ENCODE data around the gene MORN1. TPM values are rescaled to one million over a fixed set of nuclear protein-coding genes. Genes with fewer than 3 reads are reported as not detected.

Gene MORN1
- total and polyA plus RNA-seq, 8 donors: 2.6 to 18.1 (median 5.7) TPM

DNA sequence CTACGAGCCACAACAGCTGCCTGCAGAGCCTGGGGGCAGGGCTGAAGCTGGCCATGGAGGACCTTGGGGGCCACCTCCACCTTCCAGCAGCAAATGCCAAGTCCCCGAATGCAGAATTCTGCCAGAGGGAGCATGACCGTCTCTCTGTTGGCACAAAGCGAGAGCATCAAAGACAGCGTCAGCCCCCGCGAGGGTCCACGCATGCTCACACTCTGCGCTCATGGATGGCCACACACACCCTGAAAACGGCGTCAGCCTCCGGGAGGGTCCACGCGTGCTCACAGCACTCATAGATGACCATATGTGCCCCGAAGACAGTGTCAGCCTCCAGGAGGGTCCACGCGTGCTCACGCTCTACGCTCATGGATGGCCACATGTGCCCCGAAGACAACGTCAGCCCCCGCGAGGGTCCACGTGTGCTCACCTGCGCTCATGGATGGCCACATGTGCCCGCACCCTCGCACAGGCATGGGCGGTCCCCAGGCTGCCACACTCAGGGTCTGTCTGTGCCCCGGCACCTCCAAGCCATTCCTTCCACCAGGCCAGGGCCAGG is 46.5 kb downstream of the MORN1 start:
- intact Hi-C loops (cut with DNase I; ENCODE audit: low total_unique reads): no loop called here
- H3K36me3 ChIP-seq: no peaks in the 10 kb centered on the region
- H3K4me3 ChIP-seq: no peak overlapping the region
- WGBS, 5 donors: 91 to 95% (median 92%) methylated on average over 19 to 29 of the region's 29 CpGs
- H3K27ac ChIP-seq: no peak overlapping the region
- TF ChIP-seq CTCF (IDR thresholded peaks at IDR 0.05) (no peak), POLR2A (IDR thresholded peaks at IDR 0.05) (no peak), EP300 (IDR thresholded peaks at IDR 0.05) (no peak), POLR2AphosphoS5 (IDR thresholded peaks at IDR 0.05) (no peak)
- no peaks in the 10 kb centered on the region for H3K9me3 ChIP-seq
- DNase-seq: no peak
- H3K4me1 ChIP-seq: no peaks in the 10 kb centered on the region
- no peaks in the 10 kb centered on the region for H3K27me3 ChIP-seq

DNA sequence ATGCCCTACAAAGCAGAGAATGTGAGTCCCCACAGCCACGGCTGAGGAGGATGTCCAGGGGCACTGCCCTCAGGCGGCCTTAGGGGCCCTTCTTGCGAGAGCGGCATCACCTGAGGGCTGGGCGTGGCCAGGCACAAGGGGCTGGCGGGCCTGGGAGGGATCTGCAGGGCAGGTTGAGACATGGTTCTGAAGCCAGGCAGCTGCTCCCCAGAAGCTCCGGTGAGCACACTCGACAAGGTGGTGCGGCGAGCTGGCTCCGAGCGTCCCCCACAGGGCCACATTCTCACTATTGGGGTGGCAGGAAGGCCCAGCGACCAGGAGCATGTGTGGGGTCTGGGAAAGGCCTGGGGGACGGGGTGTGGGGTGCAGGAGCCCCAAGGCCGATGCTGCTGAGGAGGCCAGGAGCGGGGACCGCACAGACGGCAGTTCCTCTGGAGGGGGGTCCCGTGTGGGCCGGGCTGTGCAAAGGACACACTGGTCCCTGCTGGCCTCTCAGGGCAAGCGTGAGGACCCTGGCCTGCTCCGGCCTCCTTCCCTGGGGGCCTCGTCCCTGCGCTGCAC is 47.2 kb downstream of the MORN1 start:
- no peaks in the 10 kb centered on the region for H3K36me3 ChIP-seq
- H3K9me3 ChIP-seq: no peaks in the 10 kb centered on the region
- H3K27ac ChIP-seq: no peak overlapping the region
- DNase-seq: no peak
- WGBS, 5 donors: 86 to 88% (median 87%) methylated on average over 14 to 24 of the region's 24 CpGs
- no peaks in the 10 kb centered on the region for H3K27me3 ChIP-seq
- H3K4me1 ChIP-seq: no peaks in the 10 kb centered on the region
- H3K4me3 ChIP-seq: no peak overlapping the region
- intact Hi-C loops (cut with DNase I; ENCODE audit: low total_unique reads): no loop called here
- TF ChIP-seq POLR2AphosphoS5 (IDR thresholded peaks at IDR 0.05) (no peak), CTCF (IDR thresholded peaks at IDR 0.05) (no peak), EP300 (IDR thresholded peaks at IDR 0.05) (no peak), POLR2A (IDR thresholded peaks at IDR 0.05) (no peak)

DNA sequence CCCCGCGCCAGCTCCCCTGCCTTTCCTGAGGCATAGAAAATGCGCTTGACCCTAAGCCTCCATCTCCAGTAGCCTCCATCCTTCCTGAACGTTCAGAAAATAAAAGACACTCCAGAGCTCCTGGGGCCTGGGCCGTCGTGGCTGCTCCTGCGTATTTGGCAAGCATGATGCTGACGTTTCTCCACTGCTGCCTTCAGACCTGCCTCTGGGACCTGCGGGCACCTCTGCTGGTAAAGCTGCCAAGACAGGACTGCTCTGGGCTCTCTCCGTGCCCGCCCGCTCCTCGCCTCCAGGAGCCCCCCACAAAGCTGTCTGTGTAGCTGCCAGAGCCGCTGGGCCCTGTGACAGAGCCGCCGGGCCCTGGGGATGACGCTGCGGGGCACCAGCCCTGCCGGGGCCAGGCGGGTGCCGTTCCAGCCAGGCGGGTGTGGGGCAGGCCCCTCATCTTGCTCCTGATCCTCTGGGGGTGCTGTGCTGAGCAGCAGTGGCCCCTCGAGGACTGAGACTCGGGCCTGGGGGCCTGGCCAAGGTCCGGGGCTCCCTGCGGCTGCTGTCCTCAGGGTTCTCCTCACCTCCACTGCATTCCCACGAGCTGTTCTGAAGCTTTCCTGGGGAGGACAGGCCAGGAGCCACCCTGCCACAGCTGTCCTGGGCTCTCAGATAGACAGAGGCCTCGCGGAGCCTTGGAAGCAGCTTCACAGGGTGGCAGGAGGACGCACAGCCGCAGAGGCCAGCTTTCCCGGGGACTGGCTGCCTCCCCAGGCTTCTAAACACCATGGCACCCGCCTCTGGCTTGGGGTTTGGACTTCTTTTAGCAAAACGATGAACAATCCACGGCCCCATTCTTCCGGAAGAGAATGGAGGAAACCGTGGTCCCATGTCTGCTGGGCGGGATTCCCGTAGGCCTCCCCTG is 48.1 kb downstream of the MORN1 start:
- Histone ChIP-seq H3K27ac (no peak overlapping the region), H3K36me3 (no peaks in the 10 kb centered on the region), H3K27me3 (no peaks in the 10 kb centered on the region), H3K9me3 (no peaks in the 10 kb centered on the region), H3K4me1 (no peaks in the 10 kb centered on the region), H3K4me3 (no peak overlapping the region)
- no peak for DNase-seq
- TF ChIP-seq POLR2AphosphoS5 (IDR thresholded peaks at IDR 0.05) (no peak), EP300 (IDR thresholded peaks at IDR 0.05) (no peak), CTCF (IDR thresholded peaks at IDR 0.05) (no peak), POLR2A (IDR thresholded peaks at IDR 0.05) (no peak)
- intact Hi-C loops (cut with DNase I; ENCODE audit: low total_unique reads): no loop called here
- 76 to 88% (median 82%) methylated on average over 25 to 39 of the region's 39 CpGs for WGBS, 5 donors

GRCh38 chr1:2342384-2343022 is 48.9 kb downstream of the MORN1 start:
- H3K4me1 ChIP-seq: no peaks in the 10 kb centered on the region
- no peaks in the 10 kb centered on the region for H3K9me3 ChIP-seq
- H3K27ac ChIP-seq: no peak overlapping the region
- TF ChIP-seq CTCF (IDR thresholded peaks at IDR 0.05) (no peak), POLR2A (IDR thresholded peaks at IDR 0.05) (no peak), EP300 (IDR thresholded peaks at IDR 0.05) (no peak), POLR2AphosphoS5 (IDR thresholded peaks at IDR 0.05) (no peak)
- H3K36me3 ChIP-seq: no peaks in the 10 kb centered on the region
- no peak for DNase-seq
- intact Hi-C loops (cut with DNase I; ENCODE audit: low total_unique reads): no loop called here
- H3K27me3 ChIP-seq: no peaks in the 10 kb centered on the region
- no peak overlapping the region for H3K4me3 ChIP-seq
- 85 to 89% (median 87%) methylated on average over 21 of the region's 21 CpGs for WGBS, 5 donors
